B cell (primary cell): Measurements from ENCODE around the gene BCL2L11. TPM values are rescaled to one million over a fixed set of nuclear protein-coding genes. Genes with fewer than 3 reads are reported as not detected.

Experiments used
- ATAC-seq: fragments of 200-7000 bp; cut with Tn5 transposase; one replicate; pipeline ENCODE4 v1.10.0; 2021; ENCODE audit warnings: low read depth, mild to moderate bottlenecking, moderate number of reproducible peaks, moderate library complexity
- CTCF ChIA-PET: fragments of 350-600 bp; sonication (Branson Sonifier 250); formaldehyde crosslinking; loops from one replicate; lab custom pipeline; 2021; ENCODE audit warnings: antibody characterized with exemption, inconsistent platforms; lab: Charles Lee
- POLR2A ChIA-PET: fragments of 350-600 bp; sonication (Branson Sonifier 250); formaldehyde crosslinking; loops from one replicate; lab custom pipeline; 2021; ENCODE audit warnings: antibody characterized with exemption; lab: Charles Lee
- DNase-seq: peaks from one replicate; pipeline ENCODE4 v3.0.0; 2013
- H2AFZ ChIP-seq: 2 replicates; pipeline ENCODE4 v1.6.1; 2012; ENCODE audit warnings: mild to moderate bottlenecking, low read depth, low read length; ENCODE audit not compliant: insufficient read depth, poor library complexity, severe bottlenecking
- H3K27ac ChIP-seq, 2 donors: 1 replicate in 1 of 2; 2 replicates in 1 of 2; pipeline ENCODE4 v1.5.1; 2012 to 2013; ENCODE audit warnings: low read length in 2 of 2, mild to moderate bottlenecking in 2 of 2, moderate library complexity in 1 of 2
- H3K27me3 ChIP-seq, 4 experiments: fragments of 200-600 bp in 1 of 4; sonication (generic) in 1 of 4; replicated peaks in 1 of 4; 1 replicate in 2 of 4; 2 replicates in 2 of 4; pipeline versions ENCODE4 v1.6.1 to v1.7.0; 2013 to 2016; ENCODE audit warnings: low read length in 3 of 4, mild to moderate bottlenecking in 2 of 4, mixed read lengths in 1 of 4, moderate library complexity in 1 of 4; ENCODE audit not compliant: insufficient read depth in 4 of 4, control insufficient read depth in 3 of 4; ENCODE audit errors: control extremely low read depth in 1 of 4
- H3K36me3 ChIP-seq, 2 experiments: replicated peaks in 1 of 2; 1 replicate in 1 of 2; 2 replicates in 1 of 2; pipeline versions ENCODE4 v1.6.1 to v1.7.1; 2013; ENCODE audit warnings: low read length in 1 of 2; ENCODE audit not compliant: insufficient read depth in 2 of 2, control insufficient read depth in 1 of 2; ENCODE audit errors: control extremely low read depth in 1 of 2, extremely low read depth in 1 of 2
- H3K4me1 ChIP-seq, 2 donors: fragments of 200-600 bp in 1 of 2; sonication (generic) in 1 of 2; 1 replicate in 1 of 2; 2 replicates in 1 of 2; pipeline versions ENCODE4 v1.5.1 to v1.6.1; 2013 to 2017; ENCODE audit warnings: low read length in 2 of 2; ENCODE audit not compliant: control insufficient read depth in 2 of 2, insufficient read depth in 2 of 2
- H3K4me2 ChIP-seq: replicated peaks from 2 replicates; pipeline ENCODE3; 2012; ENCODE audit warnings: mild to moderate bottlenecking, low read depth, low read length; ENCODE audit not compliant: poor library complexity, severe bottlenecking
- H3K4me3 ChIP-seq, 5 experiments: fragments of 200-600 bp in 1 of 5; sonication (generic) in 1 of 5; 1 replicate in 3 of 5; 2 replicates in 2 of 5; pipeline versions ENCODE4 v1.5.1 to v1.7.0; 2011 to 2016; ENCODE audit warnings: low read length in 4 of 5, mild to moderate bottlenecking in 4 of 5, low read depth in 2 of 5, control low read depth in 1 of 5, moderate library complexity in 1 of 5; ENCODE audit not compliant: insufficient read depth in 1 of 5; ENCODE audit errors: control extremely low read depth in 1 of 5, extremely low read depth in 1 of 5
- H3K79me2 ChIP-seq: fragments of 200-600 bp; sonication (generic); one replicate; pipeline ENCODE4 v1.6.0; 2016; ENCODE audit warnings: low read length; ENCODE audit not compliant: control insufficient read depth, insufficient read depth
- H3K9ac ChIP-seq: fragments of 200-600 bp; sonication (generic); 2 replicates; pipeline ENCODE4 v1.6.1; 2017; ENCODE audit warnings: mild to moderate bottlenecking, low read length, moderate library complexity
- H3K9me3 ChIP-seq, 3 donors: one replicate each; pipeline versions ENCODE4 v1.6.1 to v1.7.1; 2013; ENCODE audit warnings: low read length in 2 of 3; ENCODE audit not compliant: control insufficient read depth in 2 of 3, insufficient read depth in 1 of 3; ENCODE audit errors: control extremely low read depth in 1 of 3
- H4K20me1 ChIP-seq: 2 replicates; pipeline ENCODE4 v1.6.0; 2012; ENCODE audit warnings: mild to moderate bottlenecking, low read length; ENCODE audit not compliant: insufficient read depth, control insufficient read depth, poor library complexity, severe bottlenecking
- H3K27ac Mint-ChIP-seq: one replicate; pipeline ENCODE4 v1.8.0; 2021; ENCODE audit warnings: mixed read lengths
- H3K27me3 Mint-ChIP-seq: one replicate; pipeline ENCODE4 v1.8.0; 2021; ENCODE audit warnings: mixed read lengths
- H3K4me1 Mint-ChIP-seq: one replicate; pipeline ENCODE4 v1.8.0; 2021; ENCODE audit warnings: mixed read lengths
- H3K4me3 Mint-ChIP-seq: one replicate; pipeline ENCODE4 v1.8.0; 2021; ENCODE audit warnings: mixed read lengths
- H3K9me3 Mint-ChIP-seq: one replicate; pipeline ENCODE4 v1.8.0; 2022; ENCODE audit warnings: mixed read lengths; ENCODE audit not compliant: insufficient read depth
- CTCF ChIP-seq: fragments of 200-600 bp; IDR thresholded peaks from one replicate; pipeline ENCODE4 v1.8.0; 2022; ENCODE audit warnings: antibody characterized with exemption, mild to moderate bottlenecking
- EZH2 ChIP-seq: IDR thresholded peaks from 2 replicates; pipeline ENCODE4 v1.6.1; 2012; ENCODE audit warnings: borderline replicate concordance, low read depth, mild to moderate bottlenecking, moderate library complexity, low read length; ENCODE audit not compliant: insufficient read depth, poor library complexity, severe bottlenecking
- WGBS: methylation state at CpG from one replicate; pipeline ENCODE4 v1.1.5; 2013; ENCODE audit warnings: missing lambda C conversion rate; ENCODE audit not compliant: insufficient coverage; 5-methylcytosine and 5-hydroxymethylcytosine counted together
- intact Hi-C: fragments of 100-400 bp; cut with micrococcal nuclease; formaldehyde crosslinking; loops from one replicate; pipeline ENCODE4 v1.10.0; 2022
- polyA plus RNA-seq: library from polyadenylated mRNA; depleted of rRNA; stranded (reverse); fragments of >200 nt; gene quantifications from 2 replicates; pipeline ENCODE4 v1.2.3, GENCODE V29; 2012
- total RNA-seq, 2 donors: library from RNA; stranded (reverse); fragments of 120-200 nt in 1 of 2; gene quantifications; 1 replicate in 1 of 2; 2 replicates in 1 of 2; pipeline versions ENCODE4 v1.2.3 to v1.2.4, GENCODE V29; 2013 to 2022

The BCL2L11 gene
- total and polyA plus RNA-seq, 2 donors (not counting 1 experiment from before 2014, with no cell fraction given) = 13.8 to 164 TPM

- H3K4me2 ChIP-seq = no peak overlapping the region
- no peak overlapping the region for H3K27ac ChIP-seq
- H3K27me3 Mint-ChIP-seq = peaks cover 23% of the 10 kb centered on the region
- H3K9me3 ChIP-seq = no peaks in the 10 kb centered on the region
- H3K4me1 Mint-ChIP-seq = no peaks in the 10 kb centered on the region
- ATAC-seq = no peak
- no peak for TF ChIP-seq CTCF
- TF ChIP-seq EZH2 = no peak
- DNase-seq = no peak
- no CpG with 5 or more reads among the region's 2 CpGs for WGBS
- H2AFZ ChIP-seq = no peak overlapping the region
- ChIA-PET CTCF (no interaction called here), POLR2A (no interaction called here)
- H3K4me3 Mint-ChIP-seq = no peak overlapping the region
- H3K27me3 ChIP-seq = peaks cover 0 to 14% (median 5%) of the 10 kb centered on the region in 4 experiments
- no peak overlapping the region for H3K4me3 ChIP-seq
- no peaks in the 10 kb centered on the region for H3K9me3 Mint-ChIP-seq
- H3K36me3 ChIP-seq = no peaks in the 10 kb centered on the region
- no peaks in the 10 kb centered on the region for H4K20me1 ChIP-seq
- intact Hi-C loops = no loop called here
- H3K9ac ChIP-seq = no peak overlapping the region
- H3K79me2 ChIP-seq = no peaks in the 10 kb centered on the region
- H3K4me1 ChIP-seq = no peaks in the 10 kb centered on the region
- no peak overlapping the region for H3K27ac Mint-ChIP-seq
Observed at GRCh38 chr2:111108745-111109271, 11.9 kb upstream of the BCL2L11 start.

GRCh38 chr2:111111101-111111755 is 9.5 kb upstream of the BCL2L11 start:
- Mint-ChIP-seq H3K27me3 (peaks cover 35% of the 10 kb centered on the region), H3K27ac (no peak overlapping the region), H3K4me3 (no peak overlapping the region), H3K4me1 (no peaks in the 10 kb centered on the region), H3K9me3 (no peaks in the 10 kb centered on the region)
- Histone ChIP-seq H2AFZ (no peak overlapping the region), H3K79me2 (no peaks in the 10 kb centered on the region), H3K4me1 (no peaks in the 10 kb centered on the region), H3K4me2 (no peak overlapping the region), H3K4me3 (no peak overlapping the region), H4K20me1 (no peaks in the 10 kb centered on the region), H3K9ac (no peak overlapping the region), H3K9me3 (no peaks in the 10 kb centered on the region), H3K36me3 (no peaks in the 10 kb centered on the region), H3K27ac (no peak overlapping the region), H3K27me3 (peaks cover 0 to 22% (median 7%) of the 10 kb centered on the region in 4 experiments)
- TF ChIP-seq EZH2 (no peak), CTCF (no peak)
- CTCF ChIA-PET = no interaction called here
- DNase-seq = no peak
- intact Hi-C loops = no loop called here
- no peak for ATAC-seq
- WGBS = 100% methylated on average over 1 of the region's 4 CpGs
- POLR2A ChIA-PET = no interaction called here
